ENCODE measurements around the gene GALNT18.
"Not testable (repeated sequence)": the region's sequence is repeated elsewhere in the genome, so short reads cannot be mapped to it uniquely, and the experiment has no call there.

Gene GALNT18

GRCh38 chr11:11359611-11360010 is 262.2 kb downstream of the GALNT18 start:
- H3K4me1 ChIP-seq (ENCODE audit: control insufficient read depth, insufficient read depth, low read length) = peaks cover 5% of the 10 kb centered on the region
- peaks cover 4% of the 10 kb centered on the region for H3K27me3 ChIP-seq (replicated peaks; ENCODE audit: control insufficient read depth, insufficient read depth, low read length)
- DNase-seq (ENCODE audit: low read depth) = no peak
- H3K9ac ChIP-seq (ENCODE audit: low read length) = no peak overlapping the region
- no peak overlapping the region for H3K4me3 ChIP-seq (ENCODE audit: low read length)
- H3K36me3 ChIP-seq (ENCODE audit: control insufficient read depth, insufficient read depth, low read length, severe bottlenecking) = no peaks in the 10 kb centered on the region
- H3K9me3 ChIP-seq (ENCODE audit: control insufficient read depth, low read length) = no peaks in the 10 kb centered on the region

- Histone ChIP-seq H3K4me3 (ENCODE audit: low read length) (no peak overlapping the region), H3K9me3 (ENCODE audit: control insufficient read depth, low read length) (no peaks in the 10 kb centered on the region), H3K4me1 (ENCODE audit: control insufficient read depth, insufficient read depth, low read length) (peaks cover 5% of the 10 kb centered on the region), H3K36me3 (ENCODE audit: control insufficient read depth, insufficient read depth, low read length, severe bottlenecking) (no peaks in the 10 kb centered on the region), H3K27me3 (replicated peaks; ENCODE audit: control insufficient read depth, insufficient read depth, low read length) (peaks cover 4% of the 10 kb centered on the region), H3K9ac (ENCODE audit: low read length) (no peak overlapping the region)
- DNase-seq (ENCODE audit: low read depth) = no peak
These were observed 265.0 kb downstream of the GALNT18 start for GRCh38 chr11:11356842-11357241.

GRCh38 chr11:11352878-11353277 is 268.9 kb downstream of the GALNT18 start, which contains the start of gene CSNK2A3:
Gene CSNK2A3, minus strand, starts transcription at chr11:11353250. Its CDS starts 131 bp downstream, at chr11:11353119.
- not testable (repeated sequence) for H3K9ac ChIP-seq (ENCODE audit: low read length); DNase-seq (ENCODE audit: low read depth); H3K27me3 ChIP-seq (replicated peaks; ENCODE audit: control insufficient read depth, insufficient read depth, low read length); H3K4me3 ChIP-seq (ENCODE audit: low read length); H3K9me3 ChIP-seq (ENCODE audit: control insufficient read depth, low read length); H3K36me3 ChIP-seq (ENCODE audit: control insufficient read depth, insufficient read depth, low read length, severe bottlenecking)
- H3K4me1 ChIP-seq (ENCODE audit: control insufficient read depth, insufficient read depth, low read length) = peaks cover 33% of the 10 kb centered on the region

GRCh38 chr11:11351851-11352250 is 270.0 kb downstream of the GALNT18 start:
- H3K9me3 ChIP-seq (ENCODE audit: control insufficient read depth, low read length); H3K4me3 ChIP-seq (ENCODE audit: low read length); H3K36me3 ChIP-seq (ENCODE audit: control insufficient read depth, insufficient read depth, low read length, severe bottlenecking); DNase-seq (ENCODE audit: low read depth); H3K9ac ChIP-seq (ENCODE audit: low read length); H3K27me3 ChIP-seq (replicated peaks; ENCODE audit: control insufficient read depth, insufficient read depth, low read length): not testable (repeated sequence)
- peaks cover 33% of the 10 kb centered on the region for H3K4me1 ChIP-seq (ENCODE audit: control insufficient read depth, insufficient read depth, low read length)

GRCh38 chr11:11351042-11351586 is 270.7 kb downstream of the GALNT18 start:
- no peaks in the 10 kb centered on the region for H3K36me3 ChIP-seq (ENCODE audit: control insufficient read depth, insufficient read depth, low read length, severe bottlenecking)
- H3K4me3 ChIP-seq (ENCODE audit: low read length) = no peak overlapping the region
- H3K9ac ChIP-seq (ENCODE audit: low read length) = no peak overlapping the region
- DNase-seq (ENCODE audit: low read depth) = no peak
- peaks cover 33% of the 10 kb centered on the region for H3K4me1 ChIP-seq (ENCODE audit: control insufficient read depth, insufficient read depth, low read length)
- H3K9me3 ChIP-seq (ENCODE audit: control insufficient read depth, low read length) = no peaks in the 10 kb centered on the region
- peaks cover 12% of the 10 kb centered on the region for H3K27me3 ChIP-seq (replicated peaks; ENCODE audit: control insufficient read depth, insufficient read depth, low read length)

GRCh38 chr11:11349870-11350337 is 271.9 kb downstream of the GALNT18 start:
- Histone ChIP-seq H3K4me1 (ENCODE audit: control insufficient read depth, insufficient read depth, low read length) (peaks cover 33% of the 10 kb centered on the region), H3K36me3 (ENCODE audit: control insufficient read depth, insufficient read depth, low read length, severe bottlenecking) (no peaks in the 10 kb centered on the region), H3K27me3 (replicated peaks; ENCODE audit: control insufficient read depth, insufficient read depth, low read length) (peaks cover 16% of the 10 kb centered on the region), H3K4me3 (ENCODE audit: low read length) (no peak overlapping the region), H3K9ac (ENCODE audit: low read length) (no peak overlapping the region), H3K9me3 (ENCODE audit: control insufficient read depth, low read length) (no peaks in the 10 kb centered on the region)
- DNase-seq (ENCODE audit: low read depth) = peak; percentile 20

GRCh38 chr11:11349106-11349825 is 272.5 kb downstream of the GALNT18 start:
- H3K4me1 ChIP-seq (ENCODE audit: control insufficient read depth, insufficient read depth, low read length) = peaks cover 33% of the 10 kb centered on the region
- H3K27me3 ChIP-seq (replicated peaks; ENCODE audit: control insufficient read depth, insufficient read depth, low read length) = peaks cover 16% of the 10 kb centered on the region
- no peak for DNase-seq (ENCODE audit: low read depth)
- H3K4me3 ChIP-seq (ENCODE audit: low read length) = no peak overlapping the region
- H3K36me3 ChIP-seq (ENCODE audit: control insufficient read depth, insufficient read depth, low read length, severe bottlenecking) = no peaks in the 10 kb centered on the region
- no peak overlapping the region for H3K9ac ChIP-seq (ENCODE audit: low read length)
- no peaks in the 10 kb centered on the region for H3K9me3 ChIP-seq (ENCODE audit: control insufficient read depth, low read length)

- Histone ChIP-seq H3K36me3 (ENCODE audit: control insufficient read depth, insufficient read depth, low read length, severe bottlenecking) (no peaks in the 10 kb centered on the region), H3K9me3 (ENCODE audit: control insufficient read depth, low read length) (no peaks in the 10 kb centered on the region), H3K27me3 (replicated peaks; ENCODE audit: control insufficient read depth, insufficient read depth, low read length) (peaks cover 21% of the 10 kb centered on the region), H3K9ac (ENCODE audit: low read length) (no peak overlapping the region), H3K4me1 (ENCODE audit: control insufficient read depth, insufficient read depth, low read length) (peaks cover 33% of the 10 kb centered on the region), H3K4me3 (ENCODE audit: low read length) (no peak overlapping the region)
- DNase-seq (ENCODE audit: low read depth) = no peak
These were observed 273.5 kb downstream of the GALNT18 start for GRCh38 chr11:11348303-11348702.

- peaks cover 21% of the 10 kb centered on the region for H3K27me3 ChIP-seq (replicated peaks; ENCODE audit: control insufficient read depth, insufficient read depth, low read length)
- no peaks in the 10 kb centered on the region for H3K9me3 ChIP-seq (ENCODE audit: control insufficient read depth, low read length)
- peaks cover 33% of the 10 kb centered on the region for H3K4me1 ChIP-seq (ENCODE audit: control insufficient read depth, insufficient read depth, low read length)
- no peak for DNase-seq (ENCODE audit: low read depth)
- no peak overlapping the region for H3K4me3 ChIP-seq (ENCODE audit: low read length)
- no peak overlapping the region for H3K9ac ChIP-seq (ENCODE audit: low read length)
- no peaks in the 10 kb centered on the region for H3K36me3 ChIP-seq (ENCODE audit: control insufficient read depth, insufficient read depth, low read length, severe bottlenecking)
These were observed 274.2 kb downstream of the GALNT18 start for GRCh38 chr11:11347592-11347991.

GRCh38 chr11:11346303-11346702 is 275.5 kb downstream of the GALNT18 start:
- Histone ChIP-seq H3K9ac (ENCODE audit: low read length) (no peak overlapping the region), H3K4me3 (ENCODE audit: low read length) (no peak overlapping the region), H3K4me1 (ENCODE audit: control insufficient read depth, insufficient read depth, low read length) (peaks cover 30% of the 10 kb centered on the region), H3K36me3 (ENCODE audit: control insufficient read depth, insufficient read depth, low read length, severe bottlenecking) (no peaks in the 10 kb centered on the region), H3K27me3 (replicated peaks; ENCODE audit: control insufficient read depth, insufficient read depth, low read length) (peaks cover 21% of the 10 kb centered on the region), H3K9me3 (ENCODE audit: control insufficient read depth, low read length) (no peaks in the 10 kb centered on the region)
- no peak for DNase-seq (ENCODE audit: low read depth)

- H3K36me3 ChIP-seq (ENCODE audit: control insufficient read depth, insufficient read depth, low read length, severe bottlenecking) = no peaks in the 10 kb centered on the region
- H3K9ac ChIP-seq (ENCODE audit: low read length) = no peak overlapping the region
- DNase-seq (ENCODE audit: low read depth) = no peak
- H3K27me3 ChIP-seq (replicated peaks; ENCODE audit: control insufficient read depth, insufficient read depth, low read length) = peaks cover 21% of the 10 kb centered on the region
- no peaks in the 10 kb centered on the region for H3K9me3 ChIP-seq (ENCODE audit: control insufficient read depth, low read length)
- H3K4me3 ChIP-seq (ENCODE audit: low read length) = no peak overlapping the region
- peaks cover 18% of the 10 kb centered on the region for H3K4me1 ChIP-seq (ENCODE audit: control insufficient read depth, insufficient read depth, low read length)
These were observed 276.7 kb downstream of the GALNT18 start for GRCh38 chr11:11345099-11345498.
